HepG2 (cell line): ENCODE results near the gene PDILT. TPM values are rescaled to one million over a fixed set of nuclear protein-coding genes. Genes with fewer than 3 reads are reported as not detected.

Experiments used
- EHMT2 ChIP-seq: fragments of 200-600 bp; sonication (generic); IDR thresholded peaks from 2 replicates; pipeline ENCODE4 v1.7.0; 2017; ENCODE audit warnings: antibody characterized with exemption, low read depth, low read length, borderline replicate concordance
- SIN3B ChIP-seq: fragments of 150-350 bp; IDR thresholded peaks from 2 replicates; pipeline ENCODE4 v1.6.1; 2014; ENCODE audit warnings: low read length
- SUZ12 ChIP-seq: fragments of 150-350 bp; IDR thresholded peaks from 2 replicates; pipeline ENCODE4 v1.6.1; 2014; ENCODE audit warnings: low read depth, low read length
- TBL1XR1 ChIP-seq: fragments of 150-350 bp; IDR thresholded peaks from 2 replicates; pipeline ENCODE4 v1.6.1; 2014; ENCODE audit warnings: borderline replicate concordance, low read length; ENCODE audit not compliant: partially characterized antibody
- ZBTB20 ChIP-seq: sonication (generic); formaldehyde crosslinking; IDR thresholded peaks from 2 replicates; pipeline ENCODE4 v1.8.1; 2023; ENCODE audit warnings: missing genetic modification reagents, low read depth, mild to moderate bottlenecking, borderline replicate concordance
- ZMYM3 ChIP-seq: sonication (generic); formaldehyde crosslinking; IDR thresholded peaks from 2 replicates; pipeline ENCODE4 v1.5.1; 2020; ENCODE audit warnings: mild to moderate bottlenecking, missing genetic modification reagents
- ZNF253 ChIP-seq: sonication (generic); formaldehyde crosslinking; IDR thresholded peaks from 2 replicates; pipeline ENCODE4 v1.8.0; 2022; ENCODE audit warnings: mild to moderate bottlenecking, missing genetic modification reagents, borderline replicate concordance
- ZNF263 ChIP-seq: sonication (generic); formaldehyde crosslinking; IDR thresholded peaks from 2 replicates; pipeline ENCODE4 v1.4.0; 2020; ENCODE audit warnings: missing genetic modification reagents
- polyA plus RNA-seq, 8 experiments: library from polyadenylated mRNA; depleted of rRNA in 3 of 8; stranded (reverse) in 7 of 8; unstranded in 1 of 8; fragments of >200 nt; fragmentation: Illumina TruSeq in 4 of 8; extraction: Trizol in 4 of 8; gene quantifications; 2 replicates each; pipeline versions ENCODE4 v1.2.1 to v1.2.3, GENCODE V29; 2011 to 2016; ENCODE audit warnings: low read depth in 4 of 8, missing spikeins in 1 of 8, mixed read lengths in 1 of 8; ENCODE audit not compliant: insufficient read depth in 1 of 8
- total RNA-seq, 5 experiments: library from RNA; depleted of rRNA; stranded (reverse); fragments of >200 nt; fragmentation: Illumina TruSeq; extraction: Trizol; gene quantifications; 2 replicates each; pipeline ENCODE4 v1.2.3, GENCODE V29; 2016; ENCODE audit warnings: low read depth in 1 of 5
- TF ChIP-seq, protein P1 (sequence below): sonication (generic); formaldehyde crosslinking; IDR thresholded peaks from 2 replicates; pipeline ENCODE4 v1.8.0; 2022; ENCODE audit warnings: mild to moderate bottlenecking, missing genetic modification reagents
- TF ChIP-seq, protein P2 (sequence below): sonication (generic); formaldehyde crosslinking; IDR thresholded peaks from 2 replicates; pipeline ENCODE4 v1.4.0; 2020; ENCODE audit warnings: mild to moderate bottlenecking, missing genetic modification reagents
- TF ChIP-seq, protein P3 (sequence below): sonication (generic); formaldehyde crosslinking; conservative IDR thresholded peaks from 2 replicates; pipeline ENCODE4 v1.4.0; 2020; ENCODE audit warnings: missing genetic modification reagents
- TF ChIP-seq, protein P4 (sequence below): sonication (generic); formaldehyde crosslinking; IDR thresholded peaks from 2 replicates; pipeline ENCODE4 v1.5.0; 2020; ENCODE audit warnings: mild to moderate bottlenecking, missing genetic modification reagents, borderline replicate concordance

PDILT gene
- total and polyA plus RNA-seq, 2 of the 13 experiments (the other 11 are each of a cell fraction or from before 2014, with no cell fraction given), result not detected

DNA sequence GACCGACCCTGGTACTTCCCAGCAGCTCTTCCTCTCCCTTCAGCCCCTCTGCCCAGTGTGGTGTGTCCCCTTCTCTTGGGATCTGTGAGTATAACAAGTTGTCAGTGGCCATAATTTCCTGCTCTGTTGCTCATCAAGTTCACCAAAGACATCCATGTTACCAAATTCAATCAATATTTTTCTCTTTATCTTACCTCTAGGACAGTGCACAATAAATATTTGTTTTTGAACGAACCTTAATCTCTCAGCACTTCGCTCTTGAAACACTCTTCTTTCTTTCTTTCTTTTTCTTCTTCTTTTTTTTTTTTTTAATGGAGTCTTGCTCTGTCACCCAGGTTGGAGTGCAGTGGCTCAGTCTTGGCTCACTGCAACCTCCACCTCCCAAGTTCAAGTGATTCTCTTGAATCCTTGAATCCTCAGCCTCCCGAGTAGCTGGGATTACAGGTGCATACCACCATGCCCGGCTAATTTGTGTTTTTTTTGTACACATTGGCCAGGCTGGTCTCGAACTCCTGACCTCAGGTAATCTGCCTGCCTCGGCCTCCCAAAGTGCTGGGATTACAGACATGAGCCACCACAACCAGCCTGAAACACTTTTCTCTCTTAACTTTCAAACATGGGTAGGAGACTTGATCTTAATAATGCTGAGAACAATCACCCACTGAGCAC, 49.3 kb downstream of the PDILT start (continued):
- TF ChIP-seq, protein P1, sequence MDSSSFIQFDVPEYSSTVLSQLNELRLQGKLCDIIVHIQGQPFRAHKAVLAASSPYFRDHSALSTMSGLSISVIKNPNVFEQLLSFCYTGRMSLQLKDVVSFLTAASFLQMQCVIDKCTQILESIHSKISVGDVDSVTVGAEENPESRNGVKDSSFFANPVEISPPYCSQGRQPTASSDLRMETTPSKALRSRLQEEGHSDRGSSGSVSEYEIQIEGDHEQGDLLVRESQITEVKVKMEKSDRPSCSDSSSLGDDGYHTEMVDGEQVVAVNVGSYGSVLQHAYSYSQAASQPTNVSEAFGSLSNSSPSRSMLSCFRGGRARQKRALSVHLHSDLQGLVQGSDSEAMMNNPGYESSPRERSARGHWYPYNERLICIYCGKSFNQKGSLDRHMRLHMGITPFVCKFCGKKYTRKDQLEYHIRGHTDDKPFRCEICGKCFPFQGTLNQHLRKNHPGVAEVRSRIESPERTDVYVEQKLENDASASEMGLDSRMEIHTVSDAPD (CRISPR knock-in tag), result peak; percentile 61; the same call in 1 of the 2 replicates
- TF ChIP-seq, protein P2, sequence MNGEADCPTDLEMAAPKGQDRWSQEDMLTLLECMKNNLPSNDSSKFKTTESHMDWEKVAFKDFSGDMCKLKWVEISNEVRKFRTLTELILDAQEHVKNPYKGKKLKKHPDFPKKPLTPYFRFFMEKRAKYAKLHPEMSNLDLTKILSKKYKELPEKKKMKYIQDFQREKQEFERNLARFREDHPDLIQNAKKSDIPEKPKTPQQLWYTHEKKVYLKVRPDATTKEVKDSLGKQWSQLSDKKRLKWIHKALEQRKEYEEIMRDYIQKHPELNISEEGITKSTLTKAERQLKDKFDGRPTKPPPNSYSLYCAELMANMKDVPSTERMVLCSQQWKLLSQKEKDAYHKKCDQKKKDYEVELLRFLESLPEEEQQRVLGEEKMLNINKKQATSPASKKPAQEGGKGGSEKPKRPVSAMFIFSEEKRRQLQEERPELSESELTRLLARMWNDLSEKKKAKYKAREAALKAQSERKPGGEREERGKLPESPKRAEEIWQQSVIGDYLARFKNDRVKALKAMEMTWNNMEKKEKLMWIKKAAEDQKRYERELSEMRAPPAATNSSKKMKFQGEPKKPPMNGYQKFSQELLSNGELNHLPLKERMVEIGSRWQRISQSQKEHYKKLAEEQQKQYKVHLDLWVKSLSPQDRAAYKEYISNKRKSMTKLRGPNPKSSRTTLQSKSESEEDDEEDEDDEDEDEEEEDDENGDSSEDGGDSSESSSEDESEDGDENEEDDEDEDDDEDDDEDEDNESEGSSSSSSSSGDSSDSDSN (CRISPR knock-in tag), result no peak
- TF ChIP-seq SIN3B (no peak), EHMT2 (0 out of 2 replicates have a peak, but pooled peaks have one; percentile 37), ZNF253 (CRISPR knock-in tag) (no peak), SUZ12 (no peak), ZBTB20 (no peak), ZNF263 (CRISPR knock-in tag) (no peak), ZMYM3 (CRISPR knock-in tag) (peak; percentile 58; the same call in 1 of the 2 replicates), TBL1XR1 (no peak)
- TF ChIP-seq, protein P3, sequence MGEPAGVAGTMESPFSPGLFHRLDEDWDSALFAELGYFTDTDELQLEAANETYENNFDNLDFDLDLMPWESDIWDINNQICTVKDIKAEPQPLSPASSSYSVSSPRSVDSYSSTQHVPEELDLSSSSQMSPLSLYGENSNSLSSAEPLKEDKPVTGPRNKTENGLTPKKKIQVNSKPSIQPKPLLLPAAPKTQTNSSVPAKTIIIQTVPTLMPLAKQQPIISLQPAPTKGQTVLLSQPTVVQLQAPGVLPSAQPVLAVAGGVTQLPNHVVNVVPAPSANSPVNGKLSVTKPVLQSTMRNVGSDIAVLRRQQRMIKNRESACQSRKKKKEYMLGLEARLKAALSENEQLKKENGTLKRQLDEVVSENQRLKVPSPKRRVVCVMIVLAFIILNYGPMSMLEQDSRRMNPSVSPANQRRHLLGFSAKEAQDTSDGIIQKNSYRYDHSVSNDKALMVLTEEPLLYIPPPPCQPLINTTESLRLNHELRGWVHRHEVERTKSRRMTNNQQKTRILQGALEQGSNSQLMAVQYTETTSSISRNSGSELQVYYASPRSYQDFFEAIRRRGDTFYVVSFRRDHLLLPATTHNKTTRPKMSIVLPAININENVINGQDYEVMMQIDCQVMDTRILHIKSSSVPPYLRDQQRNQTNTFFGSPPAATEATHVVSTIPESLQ (CRISPR knock-in tag), result no peak
- TF ChIP-seq, protein P4, sequence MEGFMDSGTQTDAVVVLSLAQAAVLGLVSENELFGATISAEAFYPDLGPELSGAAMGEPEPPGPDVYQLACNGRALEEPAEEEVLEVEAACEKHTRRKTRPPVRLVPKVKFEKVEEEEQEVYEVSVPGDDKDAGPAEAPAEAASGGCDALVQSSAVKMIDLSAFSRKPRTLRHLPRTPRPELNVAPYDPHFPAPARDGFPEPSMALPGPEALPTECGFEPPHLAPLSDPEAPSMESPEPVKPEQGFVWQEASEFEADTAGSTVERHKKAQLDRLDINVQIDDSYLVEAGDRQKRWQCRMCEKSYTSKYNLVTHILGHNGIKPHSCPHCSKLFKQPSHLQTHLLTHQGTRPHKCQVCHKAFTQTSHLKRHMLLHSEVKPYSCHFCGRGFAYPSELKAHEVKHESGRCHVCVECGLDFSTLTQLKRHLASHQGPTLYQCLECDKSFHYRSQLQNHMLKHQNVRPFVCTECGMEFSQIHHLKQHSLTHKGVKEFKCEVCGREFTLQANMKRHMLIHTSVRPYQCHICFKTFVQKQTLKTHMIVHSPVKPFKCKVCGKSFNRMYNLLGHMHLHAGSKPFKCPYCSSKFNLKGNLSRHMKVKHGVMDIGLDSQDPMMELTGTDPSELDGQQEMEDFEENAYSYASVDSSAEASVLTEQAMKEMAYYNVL (CRISPR knock-in tag), result 0 out of 2 replicates have a peak, but pooled peaks have one; percentile 55
- TF ChIP-seq, all 625 proteins: peak for 19
